ENCODE data around the gene C1QL4. TPM values are rescaled to one million over a fixed set of nuclear protein-coding genes. Genes with fewer than 3 reads are reported as not detected.
A peak's percentile ranks its signal among the peaks of the same experiment; 100 is the strongest.
"Not testable (repeated sequence)": the region's sequence is repeated elsewhere in the genome, so short reads cannot be mapped to it uniquely, and the experiment has no call there.

The C1QL4 gene
- total RNA-seq, 2 experiments from 2014 or later: not detected

DNA sequence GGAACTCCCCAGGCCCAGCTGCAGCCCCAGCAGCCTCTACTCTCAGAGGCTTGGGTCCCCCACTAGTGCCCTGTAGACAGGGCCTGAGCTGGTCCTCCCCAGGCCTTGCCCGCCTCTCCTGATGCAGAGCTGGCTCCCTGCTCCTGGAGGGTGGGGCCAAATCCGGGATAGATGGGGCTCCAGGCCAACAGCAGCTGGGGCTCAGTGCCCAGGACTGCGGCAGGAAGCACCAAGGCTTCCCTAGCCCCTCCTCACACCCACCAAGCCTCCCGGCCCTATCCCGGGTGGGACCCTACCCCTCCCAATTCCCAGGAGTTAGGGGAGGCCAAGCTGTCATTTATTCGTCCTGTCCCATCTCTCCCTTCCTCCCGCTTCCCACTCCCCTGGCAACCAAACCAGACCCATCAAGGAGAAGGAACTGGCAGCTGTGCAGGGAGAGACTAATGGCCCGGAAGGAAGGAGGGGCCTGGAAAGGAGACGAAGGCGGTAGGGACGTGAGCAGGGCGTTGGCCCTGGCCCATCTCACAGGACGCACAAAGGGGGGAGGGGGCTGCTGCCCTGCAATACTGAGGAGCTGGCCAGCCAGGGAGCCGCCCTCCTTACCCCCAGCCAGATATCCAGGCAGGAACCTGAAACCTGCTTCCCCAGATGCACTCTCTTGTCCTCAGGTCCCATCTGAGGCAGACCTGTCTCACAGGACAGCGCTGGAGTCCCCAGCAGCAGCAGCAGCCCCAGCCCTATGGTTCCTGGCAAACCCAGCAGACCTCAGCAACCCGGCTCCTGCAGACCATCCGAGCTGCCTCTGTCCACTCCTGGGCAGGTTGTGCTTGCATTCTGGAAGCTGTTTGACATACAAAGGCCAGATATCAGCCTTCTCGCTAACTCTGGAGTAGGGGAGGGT, 43.7 kb downstream of the C1QL4 start:
- POLR2A ChIA-PET: interaction anchor here (0.6 kb wide), 1 partner anchor 16 kb away, joined by 3 read pairs; no protein-coding TSS in a partner anchor
- no peak for DNase-seq
- no peak overlapping the region for H3K27ac Mint-ChIP-seq
- no peaks in the 10 kb centered on the region for H3K36me3 Mint-ChIP-seq (ENCODE audit: low read depth)
- CTCF ChIA-PET: interaction anchor here (1.1 to 6.0 kb wide), 8 partner anchors 16 to 66 kb away, joined by 3 to 47 read pairs (median 6); partner anchors contain the start of genes C1QL4, DNAJC22 and TROAP
- no peak overlapping the region for H3K4me3 Mint-ChIP-seq
- no peaks in the 10 kb centered on the region for H3K9me3 Mint-ChIP-seq
- H3K27me3 Mint-ChIP-seq: peaks cover 52% of the 10 kb centered on the region
- peaks cover 24% of the 10 kb centered on the region for H3K4me1 Mint-ChIP-seq

DNA sequence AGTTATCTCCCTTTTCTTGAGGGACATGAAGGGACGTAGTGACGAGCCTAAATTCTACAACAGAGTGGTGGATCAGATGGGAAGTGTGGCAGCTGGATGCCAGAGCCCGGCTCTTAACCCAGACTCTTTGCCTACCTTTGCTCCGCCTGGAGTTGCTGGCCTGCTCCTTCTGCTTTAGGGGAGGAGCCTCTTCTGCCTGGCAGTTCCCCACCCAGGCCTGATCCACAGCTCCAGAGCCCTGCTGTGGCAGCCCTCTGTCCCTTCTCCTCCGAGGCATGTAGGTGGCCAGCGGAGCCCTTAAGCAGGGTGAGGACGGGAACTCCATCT, 44.3 kb downstream of the C1QL4 start:
- Mint-ChIP-seq H3K4me3 (no peak overlapping the region), H3K27ac (no peak overlapping the region), H3K27me3 (peaks cover 52% of the 10 kb centered on the region), H3K9me3 (no peaks in the 10 kb centered on the region), H3K36me3 (ENCODE audit: low read depth) (no peaks in the 10 kb centered on the region), H3K4me1 (peaks cover 20% of the 10 kb centered on the region)
- no peak for DNase-seq
- ChIA-PET CTCF (interaction anchor here (1.1 to 6.0 kb wide), 6 partner anchors 15 to 66 kb away, joined by 3 to 47 read pairs (median 4); partner anchors contain the start of genes DNAJC22 and TROAP), POLR2A (interaction anchor here (0.6 kb wide), 1 partner anchor 17 kb away, joined by 3 read pairs; no protein-coding TSS in a partner anchor)

DNA sequence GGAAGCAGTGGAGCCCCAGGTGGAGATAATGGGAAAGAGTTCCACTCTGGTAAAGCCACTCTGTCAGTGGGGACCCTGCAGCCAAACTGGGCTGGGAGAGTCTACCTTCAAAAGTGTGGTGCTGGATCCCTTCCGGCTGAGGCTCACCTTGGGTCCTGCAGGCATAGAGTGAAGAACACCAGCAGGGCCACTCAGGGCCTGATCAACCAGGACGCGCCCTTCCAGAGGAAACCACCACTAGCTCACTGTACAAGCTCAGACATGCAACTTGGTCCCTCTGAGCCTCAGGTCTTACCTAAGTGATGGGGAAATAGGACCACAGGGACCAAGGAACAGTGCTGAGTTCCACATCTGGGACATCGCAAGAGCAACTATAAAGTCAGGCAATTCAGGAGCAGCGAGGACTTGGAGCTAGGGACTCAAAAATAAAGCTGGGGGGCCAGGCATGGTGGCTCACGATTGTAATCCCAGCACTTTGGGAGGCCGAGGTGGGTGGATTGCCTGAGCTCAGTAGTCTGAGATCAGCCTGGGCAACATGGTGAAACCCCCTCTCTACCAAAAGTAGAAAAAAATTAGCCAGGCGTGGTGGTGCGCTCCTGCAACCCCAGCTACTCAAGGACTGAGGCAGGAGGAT, 47.9 kb downstream of the C1QL4 start:
- H3K36me3 Mint-ChIP-seq (ENCODE audit: low read depth): no peaks in the 10 kb centered on the region
- CTCF ChIA-PET: interaction anchor here (0.5 to 3.9 kb wide), 15 partner anchors 8 to 292 kb away, joined by 3 to 19 read pairs (median 3); partner anchors contain the start of genes C1QL4, DNAJC22, SPATS2 and TROAP
- H3K27me3 Mint-ChIP-seq: peaks cover 36% of the 10 kb centered on the region

DNA sequence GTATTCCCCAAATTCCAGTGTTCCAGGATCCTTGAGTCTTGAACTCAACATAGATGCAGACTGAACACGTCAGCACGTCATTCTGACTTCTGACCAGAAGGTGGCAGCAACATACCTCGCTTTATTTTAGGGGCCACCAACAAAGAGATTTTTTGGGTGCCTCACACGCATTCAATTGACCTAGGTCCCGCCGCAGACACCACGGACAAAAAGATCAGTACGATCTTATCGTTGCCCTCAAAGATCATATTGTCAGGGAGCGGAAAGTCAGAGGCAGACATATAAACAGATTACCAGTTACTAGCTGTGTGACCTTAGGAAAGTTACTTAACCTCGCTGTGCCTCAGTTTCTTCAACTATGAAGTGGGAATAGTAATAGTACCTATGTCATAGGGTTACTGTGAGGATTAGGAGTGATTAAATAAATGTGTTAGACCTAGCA, 48.6 kb downstream of the C1QL4 start:
- ChIA-PET CTCF (interaction anchor here (0.5 to 3.9 kb wide), 13 partner anchors 9 to 293 kb away, joined by 3 to 19 read pairs (median 3); partner anchors contain the start of genes C1QL4, DNAJC22, SPATS2 and TROAP), POLR2A (no interaction called here)
- Mint-ChIP-seq H3K4me3 (no peak overlapping the region), H3K9me3 (no peaks in the 10 kb centered on the region), H3K27me3 (peaks cover 31% of the 10 kb centered on the region), H3K36me3 (ENCODE audit: low read depth) (no peaks in the 10 kb centered on the region), H3K4me1 (peaks cover 3% of the 10 kb centered on the region), H3K27ac (no peak overlapping the region)
- DNase-seq: peak; percentile 81

More for the DNA sequence above, 47.9 kb downstream of the C1QL4 start:
- no peak for DNase-seq
- Mint-ChIP-seq H3K4me1 (peaks cover 3% of the 10 kb centered on the region), H3K9me3 (no peaks in the 10 kb centered on the region), H3K4me3 (no peak overlapping the region), H3K27ac (no peak overlapping the region)
- POLR2A ChIA-PET: no interaction called here

DNA sequence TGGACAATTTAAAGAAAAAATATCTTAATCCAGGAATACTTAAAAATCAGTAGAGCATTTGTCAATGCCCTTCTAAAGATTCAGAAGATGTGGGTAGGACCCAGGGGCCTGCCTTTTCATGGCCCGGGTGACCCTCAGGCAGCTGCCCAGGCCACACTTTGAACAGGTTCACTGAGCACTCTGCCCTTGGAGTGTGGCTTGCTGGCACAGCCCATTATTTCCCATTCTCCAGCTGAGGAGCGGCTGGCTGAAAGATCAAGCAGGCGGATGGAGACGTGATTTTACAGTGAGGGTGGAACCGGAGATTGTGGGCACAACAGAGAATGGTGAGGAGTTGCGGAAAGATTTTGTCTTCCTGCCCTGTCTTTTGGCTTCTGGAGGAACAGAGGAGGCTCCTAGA, 49.1 kb downstream of the C1QL4 start:
- DNase-seq: no peak
- Mint-ChIP-seq H3K4me3 (no peak overlapping the region), H3K4me1 (peaks cover 3% of the 10 kb centered on the region), H3K9me3 (no peaks in the 10 kb centered on the region), H3K27ac (no peak overlapping the region), H3K27me3 (peaks cover 28% of the 10 kb centered on the region), H3K36me3 (ENCODE audit: low read depth) (no peaks in the 10 kb centered on the region)
- ChIA-PET CTCF (interaction anchor here (0.9 to 3.9 kb wide), 6 partner anchors 9 to 293 kb away, joined by 3 to 19 read pairs (median 6); partner anchors contain the start of genes DNAJC22 and TROAP), POLR2A (no interaction called here)

DNA sequence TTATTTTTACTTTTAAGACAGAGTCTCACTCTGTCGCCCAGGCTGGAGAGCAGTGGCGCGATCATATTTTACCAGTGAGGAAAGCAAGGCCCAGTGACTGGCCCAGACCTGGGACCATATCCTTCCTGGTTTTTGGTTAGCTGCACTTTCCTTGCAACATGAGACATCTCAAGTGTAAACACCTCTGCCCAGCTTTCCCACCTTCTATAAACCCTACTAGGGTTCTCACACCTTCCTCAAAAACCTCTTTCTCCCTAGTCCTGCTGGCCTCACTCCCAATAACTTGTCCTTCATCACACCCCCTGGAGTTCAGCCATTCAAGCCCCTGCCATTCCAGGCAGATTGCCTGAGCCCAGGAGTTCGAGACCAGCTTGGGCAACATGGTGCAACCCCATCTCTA, 52.3 kb downstream of the C1QL4 start:
- DNase-seq: no peak
- Mint-ChIP-seq H3K36me3 (ENCODE audit: low read depth) (no peaks in the 10 kb centered on the region), H3K4me1 (peaks cover 3% of the 10 kb centered on the region), H3K9me3 (no peaks in the 10 kb centered on the region), H3K27ac (no peak overlapping the region), H3K4me3 (no peak overlapping the region), H3K27me3 (peaks cover 33% of the 10 kb centered on the region)
- ChIA-PET POLR2A (no interaction called here), CTCF (interaction anchor here (0.9 to 3.0 kb wide), 4 partner anchors 11 to 63 kb away, joined by 3 to 10 read pairs (median 4); no protein-coding TSS in a partner anchor)

DNA sequence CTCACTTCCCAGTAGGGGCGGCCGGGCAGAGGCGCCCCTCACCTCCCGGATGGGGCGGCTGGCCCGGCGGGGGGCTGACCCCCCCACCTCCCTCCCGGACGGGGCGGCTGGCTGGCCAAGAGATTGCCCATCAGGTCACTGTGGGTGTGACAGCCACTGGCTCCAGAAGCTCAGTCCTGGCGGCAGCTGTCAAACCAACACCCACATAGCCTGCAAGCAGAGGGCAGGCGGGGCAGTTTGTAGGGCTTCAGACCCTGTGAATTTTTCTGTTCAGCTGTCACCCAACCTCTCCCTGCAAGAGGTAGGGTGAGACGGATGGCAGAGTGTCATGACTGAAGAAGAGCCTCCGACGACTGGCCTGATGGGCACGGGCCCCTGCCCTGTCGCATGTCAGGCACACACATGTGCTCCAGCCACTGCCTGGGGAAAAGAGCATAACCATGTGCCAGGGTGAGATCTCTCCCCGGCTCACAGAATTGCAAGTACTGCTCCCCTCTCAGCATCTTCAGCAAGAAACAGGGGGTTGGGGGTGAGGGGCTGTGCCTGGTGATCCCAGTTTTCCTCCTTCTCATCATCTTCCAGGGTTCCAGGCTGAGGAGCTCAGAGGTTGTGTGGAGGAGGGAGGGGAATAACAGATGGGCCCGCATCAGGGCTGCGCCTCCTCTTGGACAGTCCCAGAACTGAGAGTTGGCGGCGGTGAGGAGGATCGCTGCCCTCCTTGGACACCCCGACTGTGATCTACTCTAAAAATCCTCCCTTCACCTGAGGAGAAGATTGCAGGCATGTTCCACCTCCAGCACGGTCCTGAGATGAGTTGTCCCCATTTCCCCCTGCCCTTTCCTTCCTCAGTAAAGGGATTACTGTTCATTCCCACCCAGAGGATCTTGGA, 53.2 kb downstream of the C1QL4 start:
- DNase-seq: no peak
- Mint-ChIP-seq H3K4me1 (peaks cover 3% of the 10 kb centered on the region), H3K9me3 (no peaks in the 10 kb centered on the region), H3K27ac (no peak overlapping the region), H3K36me3 (ENCODE audit: low read depth) (no peaks in the 10 kb centered on the region), H3K4me3 (no peak overlapping the region), H3K27me3 (peaks cover 29% of the 10 kb centered on the region)
- ChIA-PET CTCF (interaction anchor here (0.9 to 3.0 kb wide), 4 partner anchors 12 to 59 kb away, joined by 3 to 10 read pairs (median 4); no protein-coding TSS in a partner anchor), POLR2A (interaction anchor here (0.6 kb wide), 1 partner anchor 12 kb away, joined by 3 read pairs; no protein-coding TSS in a partner anchor)

DNA sequence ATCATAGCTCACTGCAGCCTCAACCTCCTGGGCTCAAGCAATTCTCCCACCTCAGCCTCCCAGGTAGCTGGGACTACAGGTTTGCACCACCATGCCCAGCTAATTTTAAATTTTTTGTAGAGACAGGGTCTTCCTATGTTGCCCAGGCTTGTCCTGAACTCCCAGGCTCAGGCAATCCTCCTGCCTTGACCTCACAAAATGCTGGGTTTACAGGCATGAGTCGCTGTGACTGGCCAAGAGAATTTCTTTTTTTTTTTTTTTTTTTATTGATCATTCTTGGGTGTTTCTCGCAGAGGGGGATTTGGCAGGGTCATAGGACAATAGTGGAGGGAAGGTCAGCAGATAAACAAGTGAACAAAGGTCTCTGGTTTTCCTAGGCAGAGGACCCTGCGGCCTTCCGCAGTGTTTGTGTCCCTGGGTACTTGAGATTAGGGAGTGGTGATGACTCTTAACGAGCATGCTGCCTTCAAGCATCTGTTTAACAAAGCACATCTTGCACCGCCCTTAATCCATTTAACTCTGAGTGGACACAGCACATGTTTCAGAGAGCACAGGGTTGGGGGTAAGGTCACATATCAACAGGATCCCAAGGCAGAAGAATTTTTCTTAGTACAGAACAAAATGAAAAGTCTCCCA, 54.1 kb downstream of the C1QL4 start:
- DNase-seq; H3K27ac Mint-ChIP-seq; H3K4me1 Mint-ChIP-seq; H3K36me3 Mint-ChIP-seq (ENCODE audit: low read depth); POLR2A ChIA-PET; H3K9me3 Mint-ChIP-seq; H3K4me3 Mint-ChIP-seq: not testable (repeated sequence)
- CTCF ChIA-PET: interaction anchor here (0.6 kb wide), 1 partner anchor 13 kb away, joined by 4 read pairs; no protein-coding TSS in a partner anchor
- peaks cover 23% of the 10 kb centered on the region for H3K27me3 Mint-ChIP-seq

Other genes starting within 250 kb of the C1QL4 start
- gene DHH, start 242.4 kb downstream of the C1QL4 start, total RNA-seq: under 1 TPM in 1 of 2 experiments, not detected in 1; 0.12 TPM
- gene LMBR1L, start 226.3 kb downstream of the C1QL4 start, total RNA-seq: 10 to 100 TPM; 60.3 to 62.3 TPM
- 1,000 to 10,000 TPM; 2,153 to 2,254 TPM for gene TUBA1B, start 205.8 kb downstream of the C1QL4 start, total RNA-seq
- 100 to 1,000 TPM in 1 of 2 experiments, 10 to 100 TPM in 1; 94.8 to 109 TPM for gene TUBA1A, start 148.1 kb downstream of the C1QL4 start, total RNA-seq
- gene TUBA1C, start 72.1 kb downstream of the C1QL4 start, total RNA-seq: 100 to 1,000 TPM; 246 to 278 TPM
- not detected for gene PRPH, start 42.0 kb downstream of the C1QL4 start, total RNA-seq
- gene TROAP, start 13.9 kb downstream of the C1QL4 start, total RNA-seq: 100 to 1,000 TPM; 111 to 115 TPM
- not detected for gene DNAJC22, start 9.7 kb upstream of the C1QL4 start, total RNA-seq
- 10 to 100 TPM; 12.8 to 20.3 TPM for gene SPATS2, start 30.3 kb upstream of the C1QL4 start, total RNA-seq
- gene KCNH3, start 201.8 kb upstream of the C1QL4 start, total RNA-seq: 1 to 10 TPM; 1.9 to 2.3 TPM
- gene MCRS1, start 231.0 kb upstream of the C1QL4 start, total RNA-seq: 10 to 100 TPM; 85.3 to 89.2 TPM